Hepatic stellate cell (primary cell): ENCODE results near the gene ITGA2.
"Not testable (repeated sequence)": the region's sequence is repeated elsewhere in the genome, so short reads cannot be mapped to it uniquely, and the experiment has no call there.

Source experiments
- DNase-seq: peaks from one replicate; pipeline ENCODE4 v3.0.0; 2011; ENCODE audit warnings: low spot score

The ITGA2 gene

GRCh38 chr5:53100606-53101005 lies 111.5 kb downstream of the ITGA2 start:
- DNase-seq: no peak

DNA sequence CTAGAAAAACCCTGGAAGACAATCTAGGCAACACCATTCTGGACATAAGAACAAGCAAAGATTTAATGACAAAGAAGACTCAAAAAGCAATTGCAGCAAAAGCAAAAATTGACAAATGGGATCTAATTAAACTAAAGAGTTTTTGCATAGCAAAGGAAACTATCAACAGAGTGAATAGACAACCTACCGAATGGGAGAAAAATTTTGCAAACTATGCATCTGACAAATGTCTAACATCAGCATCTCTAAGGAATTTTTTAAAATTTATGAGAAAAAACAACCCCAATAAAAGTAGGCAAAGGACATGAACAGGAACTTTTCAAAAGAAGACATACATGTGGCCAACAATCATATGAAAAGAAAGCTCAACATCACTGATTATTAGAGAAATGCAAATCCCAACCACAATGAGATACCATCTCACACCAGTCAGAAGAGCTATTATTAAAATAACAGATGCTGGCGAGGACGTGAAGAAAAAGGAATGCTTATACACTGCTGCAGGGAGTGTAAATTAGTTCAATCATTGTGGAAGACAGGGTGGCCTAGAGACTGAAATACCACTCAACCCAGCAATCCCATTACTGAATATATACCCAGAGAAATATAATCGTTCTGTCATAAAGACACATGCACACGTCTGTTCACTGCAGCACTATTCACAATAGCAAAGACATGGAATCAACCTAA lies 116.6 kb downstream of the ITGA2 start:
- no peak for DNase-seq

GRCh38 chr5:53109056-53109442 lies 119.9 kb downstream of the ITGA2 start:
- DNase-seq: no peak

- peak; percentile 97 for DNase-seq
These were observed 120.4 kb downstream of the ITGA2 start, which contains the start of gene MOCS2 for GRCh38 chr5:53109443-53110127. Gene MOCS2, minus strand, starts transcription at chr5:53109757. Its CDS starts 2,583 bp downstream, at chr5:53107174.

GRCh38 chr5:53110156-53110555 lies 121.0 kb downstream of the ITGA2 start:
- no peak for DNase-seq

DNA sequence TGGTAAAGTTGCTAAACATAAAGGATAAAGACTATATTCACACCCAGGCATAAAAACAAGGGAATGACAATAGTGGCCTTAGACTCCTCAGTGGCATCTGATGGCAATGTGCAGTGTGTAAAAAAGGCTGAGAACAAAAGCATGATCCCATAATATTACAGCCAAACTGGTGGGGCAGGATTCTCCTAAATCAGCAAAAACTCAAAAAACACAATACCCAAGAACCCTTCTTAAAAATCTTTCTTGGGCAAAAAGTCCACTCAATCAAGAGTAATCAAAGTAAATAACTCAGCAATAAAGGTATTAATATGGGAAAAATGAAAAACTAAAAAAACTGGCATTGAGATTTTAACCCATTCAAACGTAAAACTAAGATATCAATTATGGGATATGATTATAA lies 122.0 kb downstream of the ITGA2 start:
- no peak for DNase-seq

GRCh38 chr5:53112307-53112706 lies 123.2 kb downstream of the ITGA2 start:
- DNase-seq: not testable (repeated sequence)

DNA sequence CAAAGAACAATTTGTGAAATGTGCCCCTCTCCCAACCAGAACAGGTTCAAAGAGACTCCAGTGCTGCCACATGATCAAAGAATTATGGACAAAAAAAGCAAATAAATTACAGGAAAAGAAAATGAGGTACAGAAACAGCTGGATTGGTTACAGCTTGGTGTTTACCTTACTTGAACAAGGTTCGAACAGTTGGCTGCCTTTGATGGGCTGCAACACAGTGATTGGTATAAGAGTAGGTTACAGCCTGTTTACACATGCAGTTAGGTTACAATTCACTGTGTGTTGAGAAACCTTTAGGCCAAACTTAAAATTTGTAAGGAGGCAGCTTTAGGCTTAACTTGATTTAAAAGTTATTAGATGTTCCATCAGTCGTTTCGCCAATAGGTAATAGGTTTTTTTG lies 123.8 kb downstream of the ITGA2 start:
- DNase-seq: no peak

- DNase-seq: no peak
These were observed 124.8 kb downstream of the ITGA2 start for GRCh38 chr5:53113947-53114346.

DNA sequence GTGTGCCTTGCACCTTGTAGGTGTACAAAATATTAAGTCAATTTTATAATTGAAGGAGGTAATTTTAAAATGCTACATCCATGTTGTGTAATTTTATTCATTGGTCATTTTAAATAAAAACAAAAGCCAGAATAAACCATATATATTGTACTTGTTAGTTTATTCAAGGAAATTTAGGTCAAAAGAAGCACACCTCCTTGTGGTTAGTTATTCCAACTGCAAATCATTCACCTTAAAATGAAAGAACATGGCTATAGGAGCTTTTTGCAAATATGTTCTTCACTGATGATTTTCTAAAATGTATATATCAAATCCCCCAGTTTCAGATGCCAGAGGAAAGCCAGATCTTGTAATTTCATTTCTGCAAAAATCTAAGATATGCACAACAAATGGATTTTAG lies 125.8 kb downstream of the ITGA2 start:
- no peak for DNase-seq

- DNase-seq: no peak
These were observed 127.4 kb downstream of the ITGA2 start for GRCh38 chr5:53116597-53116996.

DNA sequence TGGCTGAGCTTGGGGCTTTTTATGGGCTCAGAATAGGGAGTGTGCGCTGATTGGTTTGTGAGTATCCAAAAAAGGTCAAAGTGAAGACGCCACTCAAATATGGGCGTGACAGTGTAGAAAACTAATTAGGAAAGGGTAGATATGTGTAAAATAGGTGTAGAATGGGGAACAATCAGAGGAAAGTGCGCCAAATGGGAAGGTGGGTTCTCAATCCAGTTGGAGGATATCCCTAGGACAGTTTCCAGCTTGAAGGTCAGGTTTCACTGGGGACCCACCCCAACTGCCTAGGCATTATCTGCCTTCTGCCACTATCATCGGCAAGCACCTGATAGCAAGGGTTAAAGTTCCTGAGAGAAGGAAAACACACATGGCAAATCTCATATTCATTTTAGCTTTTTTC lies 129.7 kb downstream of the ITGA2 start:
- DNase-seq: no peak

- DNase-seq: no peak
These were observed 131.0 kb downstream of the ITGA2 start for GRCh38 chr5:53120165-53120564.

- DNase-seq: no peak
These were observed 134.6 kb downstream of the ITGA2 start for GRCh38 chr5:53123702-53124101.

GRCh38 chr5:53126521-53126920 lies 137.4 kb downstream of the ITGA2 start:
- peak; percentile 45 for DNase-seq

GRCh38 chr5:53127107-53127506 lies 138.0 kb downstream of the ITGA2 start:
- DNase-seq: no peak

DNA sequence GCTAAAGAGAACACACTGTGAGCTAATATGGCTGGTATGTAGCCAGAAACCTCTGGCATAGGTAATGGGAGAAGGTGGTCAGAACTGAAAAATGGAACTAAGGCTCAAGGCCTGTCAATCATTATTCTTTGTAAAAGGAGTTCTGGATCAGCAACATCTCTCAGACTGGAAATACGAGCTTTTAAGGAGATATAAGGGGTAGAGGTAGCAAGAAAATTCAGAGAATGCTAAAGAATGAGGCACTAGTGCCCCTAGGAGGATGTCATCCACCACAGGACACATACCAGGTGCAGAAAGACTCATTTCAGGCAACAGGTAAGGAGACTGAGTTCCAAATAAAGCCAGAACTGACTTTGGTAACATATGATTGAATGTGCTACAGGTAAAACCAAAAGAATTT lies 139.3 kb downstream of the ITGA2 start:
- DNase-seq: no peak

GRCh38 chr5:53130266-53130665 lies 141.1 kb downstream of the ITGA2 start:
- DNase-seq: peak; percentile 50

DNA sequence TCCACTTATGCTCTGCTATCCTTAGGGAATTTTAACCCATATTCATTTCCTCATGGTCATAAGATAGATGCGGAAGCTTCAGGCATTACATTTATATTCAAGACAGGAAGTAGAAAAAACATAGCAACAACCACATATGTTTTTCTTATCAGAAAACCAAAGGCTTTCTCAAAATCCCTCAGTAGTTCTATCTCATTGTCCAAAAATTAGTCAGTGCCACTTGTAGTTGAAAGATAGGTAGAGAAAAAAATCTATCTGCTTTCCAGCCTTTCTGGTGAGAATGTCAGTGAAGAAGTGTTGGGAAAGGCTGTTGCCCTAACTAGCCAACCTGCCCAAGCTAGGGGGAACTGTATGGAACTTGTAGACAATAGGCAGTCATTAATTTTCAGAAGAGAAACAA lies 143.9 kb downstream of the ITGA2 start:
- no peak for DNase-seq
